Esophagus squamous epithelium (tissue), 4 donors: Measurements from ENCODE around the gene CHAD.

Experiments
- CTCF ChIP-seq, 6 experiments: fragments of 450-650 bp in 4 of 6; fragments of 200-600 bp in 2 of 6; sonication (generic) in 2 of 6; IDR thresholded peaks; one replicate each; pipeline ENCODE4 v1.5.1; 2016 to 2019; ENCODE audit warnings: antibody characterized with exemption in 6 of 6, mild to moderate bottlenecking in 4 of 6, moderate library complexity in 4 of 6
- POLR2A ChIP-seq, 4 donors: fragments of 450-650 bp; IDR thresholded peaks; one replicate each; pipeline ENCODE4 v1.6.1; 2017; ENCODE audit warnings: antibody characterized with exemption in 4 of 4, mild to moderate bottlenecking in 4 of 4, moderate library complexity in 3 of 4

DNA sequence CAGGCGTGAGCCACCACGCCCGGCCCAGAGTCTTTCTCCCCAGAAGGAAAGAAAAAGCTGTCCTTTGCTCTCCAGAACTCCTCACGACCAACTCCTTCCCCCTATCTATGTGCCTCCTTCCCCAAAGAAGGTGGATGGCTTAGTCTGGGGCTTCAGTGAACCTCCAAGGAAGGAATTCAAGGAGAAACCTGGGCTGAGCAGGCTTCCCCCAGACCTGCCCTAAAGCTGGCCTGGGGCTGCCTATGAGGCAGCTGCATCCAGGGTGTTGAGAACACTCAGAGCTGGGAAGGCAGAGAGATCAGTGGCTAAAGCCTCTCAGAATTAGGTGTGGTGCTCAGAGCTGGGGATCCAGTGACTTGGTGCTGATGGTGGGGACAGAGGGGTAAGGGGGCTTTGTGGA lies 38.9 kb downstream of the CHAD start:
- TF ChIP-seq CTCF (IDR thresholded peaks at IDR 0.05) (no peak), POLR2A (IDR thresholded peaks at IDR 0.05) (no peak)
